H1 (cell line): ENCODE data around the gene PARD3. TPM values are rescaled to one million over a fixed set of nuclear protein-coding genes. Genes with fewer than 3 reads are reported as not detected.

Experiments used
- CTCF ChIA-PET: fragments of 300-600 bp; sonication (Branson Sonifier 250); formaldehyde crosslinking; loops from one replicate; lab custom pipeline; 2021; ENCODE audit not compliant: partially characterized antibody; lab: Charles Lee
- POLR2A ChIA-PET: fragments of 300-600 bp; sonication (Branson Sonifier 250); formaldehyde crosslinking; loops from one replicate; lab custom pipeline; 2021; ENCODE audit warnings: inconsistent platforms; ENCODE audit not compliant: partially characterized antibody; lab: Charles Lee
- DNase-seq, 2 experiments: peaks; one replicate each; pipeline versions ENCODE4 v3.0.0 to v3.0.0-alpha.2; 2010 to 2022; ENCODE audit warnings: low spot score in 2 of 2, low read depth in 1 of 2, mixed read lengths in 1 of 2
- FAIRE-seq: peaks from 2 replicates; lab custom pipeline; 2011; peaks lifted over from hg19 to GRCh38; lab: Jason Lieb, UNC
- H2AFZ ChIP-seq: 2 replicates; pipeline ENCODE4 v1.8.1; 2012; ENCODE audit warnings: low read length, inconsistent platforms
- H2AK5ac ChIP-seq: 2 replicates; pipeline ENCODE4 v1.6.1; 2013; ENCODE audit warnings: low read depth, low read length
- H2BK120ac ChIP-seq: replicated peaks from 2 replicates; pipeline ENCODE3; 2013; ENCODE audit warnings: low read depth, low read length, inconsistent platforms
- H2BK12ac ChIP-seq: 2 replicates; pipeline ENCODE4 v1.6.1; 2013; ENCODE audit warnings: low read depth, low read length
- H2BK15ac ChIP-seq: 2 replicates; pipeline ENCODE4 v1.6.1; 2013; ENCODE audit warnings: low read length
- H2BK20ac ChIP-seq: 2 replicates; pipeline ENCODE4 v1.6.1; 2013; ENCODE audit warnings: low read length
- H2BK5ac ChIP-seq: 2 replicates; pipeline ENCODE4 v1.6.1; 2013; ENCODE audit warnings: low read depth, low read length
- H3K14ac ChIP-seq: 2 replicates; pipeline ENCODE4 v1.6.1; 2013; ENCODE audit warnings: inconsistent platforms; ENCODE audit not compliant: insufficient read length
- H3K18ac ChIP-seq: 2 replicates; pipeline ENCODE4 v1.6.1; 2013; ENCODE audit warnings: low read length; ENCODE audit errors: extremely low read depth
- H3K23ac ChIP-seq: 2 replicates; pipeline ENCODE4 v1.6.1; 2013; ENCODE audit warnings: inconsistent platforms; ENCODE audit not compliant: insufficient read length
- H3K23me2 ChIP-seq: 2 replicates; pipeline ENCODE4 v1.6.1; 2013; ENCODE audit warnings: low read depth, low read length
- H3K27ac ChIP-seq: 2 replicates; pipeline ENCODE4 v1.6.1; 2011; ENCODE audit warnings: low read depth, low read length, inconsistent platforms
- H3K27me3 ChIP-seq, 4 experiments: replicated peaks in 1 of 4; 1 replicate in 1 of 4; 2 replicates in 3 of 4; pipeline versions ENCODE4 v1.6.1 to v1.8.1; 2011 to 2013; ENCODE audit warnings: low read length in 3 of 4, mild to moderate bottlenecking in 3 of 4, inconsistent platforms in 2 of 4, mixed read lengths in 2 of 4, moderate library complexity in 1 of 4; ENCODE audit not compliant: control insufficient read depth in 3 of 4, insufficient read depth in 3 of 4; ENCODE audit errors: extremely low read depth in 1 of 4
- H3K36me3 ChIP-seq, 4 experiments: 2 replicates each; pipeline versions ENCODE4 v1.6.1 to v1.8.1; 2011 to 2013; ENCODE audit warnings: mild to moderate bottlenecking in 4 of 4, low read length in 3 of 4, moderate library complexity in 2 of 4, control low read depth in 1 of 4, inconsistent platforms in 1 of 4; ENCODE audit not compliant: insufficient read depth in 4 of 4, control insufficient read depth in 2 of 4
- H3K4ac ChIP-seq: replicated peaks from 2 replicates; pipeline ENCODE3; 2013; ENCODE audit warnings: low read length, low read depth, mixed read lengths, inconsistent platforms; ENCODE audit not compliant: insufficient read length
- H3K4me1 ChIP-seq, 4 experiments: replicated peaks in 1 of 4; 1 replicate in 1 of 4; 2 replicates in 3 of 4; pipeline versions ENCODE4 v1.6.1 to v1.8.1; 2011 to 2013; ENCODE audit warnings: low read length in 3 of 4, inconsistent platforms in 2 of 4, mixed read lengths in 1 of 4; ENCODE audit not compliant: insufficient read depth in 4 of 4, control insufficient read depth in 3 of 4
- H3K4me2 ChIP-seq, 2 experiments: 2 replicates each; pipeline versions ENCODE4 v1.6.1 to v1.8.1; 2011 to 2013; ENCODE audit warnings: low read depth in 2 of 2, low read length in 2 of 2, control low read depth in 1 of 2, inconsistent platforms in 1 of 2, mild to moderate bottlenecking in 1 of 2; ENCODE audit not compliant: insufficient read depth in 1 of 2
- H3K4me3 ChIP-seq, 4 experiments: fragments of 200-600, 300-600 bp in 1 of 4; sonication (generic), shearing (Covaris generic), sonication (Bioruptor Twin) in 1 of 4; 2 replicates each; pipeline versions ENCODE4 v1.5.1 to v1.8.1; 2011 to 2016; ENCODE audit warnings: low read length in 4 of 4, low read depth in 3 of 4, control low read depth in 2 of 4, inconsistent platforms in 2 of 4, mild to moderate bottlenecking in 2 of 4, mixed read lengths in 1 of 4, moderate library complexity in 1 of 4; ENCODE audit not compliant: insufficient read depth in 2 of 4; ENCODE audit errors: extremely low read depth in 1 of 4
- H3K56ac ChIP-seq: replicated peaks from 2 replicates; pipeline ENCODE3; 2013; ENCODE audit warnings: low read depth, mild to moderate bottlenecking, mixed read lengths, low read length, inconsistent platforms; ENCODE audit not compliant: insufficient read length
- H3K79me1 ChIP-seq: 2 replicates; pipeline ENCODE4 v1.6.1; 2013; ENCODE audit warnings: low read depth, low read length, control low read depth
- H3K79me2 ChIP-seq, 2 experiments: 2 replicates each; pipeline versions ENCODE4 v1.6.1 to v1.8.1; 2012 to 2013; ENCODE audit warnings: low read length in 2 of 2, mild to moderate bottlenecking in 2 of 2, inconsistent platforms in 1 of 2; ENCODE audit not compliant: insufficient read depth in 2 of 2, control insufficient read depth in 1 of 2
- H3K9ac ChIP-seq, 4 experiments: replicated peaks in 1 of 4; 1 replicate in 1 of 4; 2 replicates in 3 of 4; pipeline versions ENCODE4 v1.6.1 to v1.8.1; 2011 to 2013; ENCODE audit warnings: low read depth in 3 of 4, low read length in 3 of 4, control low read depth in 2 of 4, mild to moderate bottlenecking in 2 of 4, moderate library complexity in 2 of 4, inconsistent platforms in 1 of 4; ENCODE audit errors: extremely low read depth in 1 of 4
- H3K9me3 ChIP-seq, 2 experiments: 2 replicates each; pipeline versions ENCODE4 v1.6.1 to v1.8.1; 2012 to 2013; ENCODE audit warnings: mild to moderate bottlenecking in 2 of 2, moderate library complexity in 2 of 2, control low read depth in 1 of 2, inconsistent platforms in 1 of 2, low read depth in 1 of 2, low read length in 1 of 2, mixed read lengths in 1 of 2; ENCODE audit not compliant: insufficient read depth in 2 of 2
- H4K20me1 ChIP-seq, 2 experiments: replicated peaks in 1 of 2; 2 replicates each; pipeline versions ENCODE3 to v1.8.1; 2011 to 2013; ENCODE audit warnings: inconsistent platforms in 2 of 2, low read length in 2 of 2, mild to moderate bottlenecking in 1 of 2; ENCODE audit not compliant: insufficient read depth in 2 of 2, control insufficient read depth in 1 of 2
- H4K5ac ChIP-seq: 2 replicates; pipeline ENCODE4 v1.6.1; 2013; ENCODE audit warnings: low read length, low read depth, mixed read lengths, inconsistent platforms; ENCODE audit not compliant: insufficient read length
- H4K8ac ChIP-seq: 2 replicates; pipeline ENCODE4 v1.8.0; 2013; ENCODE audit warnings: mild to moderate bottlenecking, moderate library complexity, low read length, inconsistent platforms; ENCODE audit not compliant: insufficient read depth; ENCODE audit errors: extremely low read depth
- H4K91ac ChIP-seq: replicated peaks from 2 replicates; pipeline ENCODE3; 2013; ENCODE audit warnings: low read length, mixed read lengths, inconsistent platforms; ENCODE audit not compliant: insufficient read length
- CTBP2 ChIP-seq: IDR thresholded peaks from 2 replicates; pipeline ENCODE4 v1.7.0; 2011; ENCODE audit warnings: borderline replicate concordance, mild to moderate bottlenecking, moderate library complexity, mixed read lengths, low read length; ENCODE audit not compliant: insufficient read depth, insufficient read length
- EZH2 ChIP-seq: fragments of 200-600 bp; sonication (generic); IDR thresholded peaks from 2 replicates; pipeline ENCODE4 v1.7.1; 2012; ENCODE audit warnings: low read depth, mild to moderate bottlenecking, moderate library complexity, low read length, inconsistent platforms; ENCODE audit not compliant: severe bottlenecking
- JUN ChIP-seq: IDR thresholded peaks from 2 replicates; pipeline ENCODE4 v1.6.1; 2011; ENCODE audit warnings: low read depth, mild to moderate bottlenecking, improper control_type of control experiment, low read length
- KDM1A ChIP-seq: fragments of 200-600, 300-600 bp; sonication (generic); IDR thresholded peaks from 2 replicates; pipeline ENCODE4 v1.7.1; 2016; ENCODE audit warnings: mild to moderate bottlenecking, low read length, borderline replicate concordance
- MAFK ChIP-seq: IDR thresholded peaks from 2 replicates; pipeline ENCODE4 v1.6.1; 2012; ENCODE audit warnings: low read depth, mild to moderate bottlenecking, improper control_type of control experiment, low read length
- POU5F1 ChIP-seq: IDR thresholded peaks from 2 replicates; pipeline ENCODE4 v1.6.1; 2011; ENCODE audit warnings: low read depth, mild to moderate bottlenecking, low read length, moderate library complexity
- SIN3A ChIP-seq, 2 experiments: IDR thresholded peaks in 1 of 2; conservative IDR thresholded peaks in 1 of 2; 2 replicates each; pipeline ENCODE4 v1.6.1; 2011 to 2012; ENCODE audit warnings: low read length in 2 of 2, improper control_type of control experiment in 1 of 2, low read depth in 1 of 2, mild to moderate bottlenecking in 1 of 2
- TBP ChIP-seq: IDR thresholded peaks from 2 replicates; pipeline ENCODE4 v1.6.1; 2011; ENCODE audit warnings: low read depth, low read length, improper control_type of control experiment
- WGBS, 2 experiments: shearing (Covaris generic) in 1 of 2; methylation state at CpG; one replicate each; pipeline versions ENCODE4 v1.1.6 to v1.1.7; 2013 to 2015; ENCODE audit warnings: low lambda C conversion rate in 2 of 2, mixed read lengths in 2 of 2, inconsistent platforms in 1 of 2, low coverage in 1 of 2, missing lambda C conversion rate in 1 of 2; ENCODE audit not compliant: insufficient replicate concordance in 2 of 2, insufficient coverage in 1 of 2, insufficient read length in 1 of 2; ENCODE audit errors: extremely low coverage in 1 of 2, missing lambda C conversion rate in 1 of 2; 5-methylcytosine and 5-hydroxymethylcytosine counted together
- polyA plus RNA-seq, 7 experiments: library from polyadenylated mRNA; depleted of rRNA in 3 of 7; stranded (reverse) in 5 of 7; unstranded in 2 of 7; fragments of >200 nt in 5 of 7; fragments of 200-250 nt in 2 of 7; gene quantifications; 1 replicate in 5 of 7; 2 replicates in 1 of 7; 4 replicates in 1 of 7; pipeline versions ENCODE4 v1.2.1 to v1.2.3, GENCODE V29; 2011 to 2013; ENCODE audit warnings: missing spikeins in 2 of 7, mixed read lengths in 2 of 7
- total RNA-seq: library from RNA; stranded (reverse); fragmentation: NEBNext Ultra II Directional; extraction: Animal tissue kit (Norgen Biotek cat#: 25700); gene quantifications from 2 replicates; pipeline ENCODE4 v1.2.1, GENCODE V29; 2021
- TF ChIP-seq, protein P1 (sequence below), 3 experiments: IDR thresholded peaks; 1 replicate in 2 of 3; 2 replicates in 1 of 3; pipeline versions ENCODE4 v1.5.1 to v1.6.1; 2011; ENCODE audit warnings: low read length in 3 of 3, mild to moderate bottlenecking in 3 of 3, inconsistent platforms in 2 of 3, low read depth in 1 of 3, moderate library complexity in 1 of 3; ENCODE audit not compliant: insufficient read depth in 1 of 3; ENCODE audit errors: control extremely low read depth in 1 of 3

PARD3 gene
- total and polyA plus RNA-seq, 2 of the 8 experiments (the other 6 are each of a cell fraction or from before 2014, with no cell fraction given) = 19.7 to 49.1 TPM

DNA sequence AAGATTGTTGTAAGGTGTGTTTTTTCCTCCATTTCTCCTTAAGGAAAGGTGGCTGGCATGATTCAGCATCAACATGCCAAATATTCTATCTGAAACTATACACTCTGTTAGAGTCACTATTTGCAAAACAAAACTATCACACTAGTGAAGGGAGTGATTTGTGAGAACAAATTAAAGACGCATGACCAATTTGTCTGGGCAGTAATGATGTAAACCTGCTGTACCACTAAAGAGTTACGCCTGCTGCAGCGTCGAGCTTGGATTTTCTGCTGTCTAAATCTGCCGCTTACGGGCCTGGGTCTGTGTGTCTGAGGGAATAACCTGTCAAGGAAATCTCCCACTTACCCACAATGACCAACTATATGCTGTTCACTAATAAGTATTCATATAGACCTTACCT is 648.3 kb downstream of the PARD3 start:
- no peaks in the 10 kb centered on the region for H3K9me3 ChIP-seq
- no peaks in the 10 kb centered on the region for H4K20me1 ChIP-seq
- H3K4me1 ChIP-seq = peaks cover 0 to 4% (median 1%) of the 10 kb centered on the region in 4 experiments; a peak in 4 of 7 replicates
- no peak overlapping the region for H3K4me3 ChIP-seq
- no peak overlapping the region for H4K5ac ChIP-seq
- no peak overlapping the region for H2BK120ac ChIP-seq
- H3K27me3 ChIP-seq = no peaks in the 10 kb centered on the region
- no peak overlapping the region for H3K4ac ChIP-seq
- no peak overlapping the region for H4K91ac ChIP-seq
- H3K27ac ChIP-seq = no peak overlapping the region
- no peak overlapping the region for H2AK5ac ChIP-seq
- H3K36me3 ChIP-seq = no peaks in the 10 kb centered on the region
- H3K79me1 ChIP-seq = no peaks in the 10 kb centered on the region
- TF ChIP-seq POU5F1 (no peak), SIN3A (conservative IDR thresholded peaks at IDR 0.05 in 1 of 2, IDR thresholded peaks at IDR 0.05 in 1 of 2; ENCODE audit: low read depth in 1 of 2, low read length in 2 of 2) (no peak), MAFK (no peak), TBP (no peak), JUN (no peak), CTBP2 (no peak), EZH2 (no peak), KDM1A (no peak)
- TF ChIP-seq, protein P1, sequence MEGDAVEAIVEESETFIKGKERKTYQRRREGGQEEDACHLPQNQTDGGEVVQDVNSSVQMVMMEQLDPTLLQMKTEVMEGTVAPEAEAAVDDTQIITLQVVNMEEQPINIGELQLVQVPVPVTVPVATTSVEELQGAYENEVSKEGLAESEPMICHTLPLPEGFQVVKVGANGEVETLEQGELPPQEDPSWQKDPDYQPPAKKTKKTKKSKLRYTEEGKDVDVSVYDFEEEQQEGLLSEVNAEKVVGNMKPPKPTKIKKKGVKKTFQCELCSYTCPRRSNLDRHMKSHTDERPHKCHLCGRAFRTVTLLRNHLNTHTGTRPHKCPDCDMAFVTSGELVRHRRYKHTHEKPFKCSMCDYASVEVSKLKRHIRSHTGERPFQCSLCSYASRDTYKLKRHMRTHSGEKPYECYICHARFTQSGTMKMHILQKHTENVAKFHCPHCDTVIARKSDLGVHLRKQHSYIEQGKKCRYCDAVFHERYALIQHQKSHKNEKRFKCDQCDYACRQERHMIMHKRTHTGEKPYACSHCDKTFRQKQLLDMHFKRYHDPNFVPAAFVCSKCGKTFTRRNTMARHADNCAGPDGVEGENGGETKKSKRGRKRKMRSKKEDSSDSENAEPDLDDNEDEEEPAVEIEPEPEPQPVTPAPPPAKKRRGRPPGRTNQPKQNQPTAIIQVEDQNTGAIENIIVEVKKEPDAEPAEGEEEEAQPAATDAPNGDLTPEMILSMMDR (IDR thresholded peaks at IDR 0.05; ENCODE audit: control extremely low read depth in 1 of 3, insufficient read depth in 1 of 3, low read depth in 1 of 3, low read length in 3 of 3) = no peak
- WGBS, 2 experiments = 96% methylated on average over 6 of the region's 6 CpGs; no CpG with 5 or more reads in 1 of the 2 experiments
- H2AFZ ChIP-seq = no peak overlapping the region
- FAIRE-seq (no peak), DNase-seq (no peak)
- no peak overlapping the region for H2BK5ac ChIP-seq
- no peak overlapping the region for H3K23ac ChIP-seq
- H3K23me2 ChIP-seq = no peaks in the 10 kb centered on the region
- H2BK20ac ChIP-seq = no peak overlapping the region
- no peak overlapping the region for H2BK12ac ChIP-seq
- H3K14ac ChIP-seq = no peak overlapping the region
- H3K79me2 ChIP-seq = no peaks in the 10 kb centered on the region
- no peak overlapping the region for H3K4me2 ChIP-seq
- H3K18ac ChIP-seq = no peak overlapping the region
- no peak overlapping the region for H4K8ac ChIP-seq
- CTCF ChIA-PET = no interaction called here
- H3K56ac ChIP-seq = no peak overlapping the region
- no peak overlapping the region for H2BK15ac ChIP-seq
- H3K9ac ChIP-seq = no peak overlapping the region
- POLR2A ChIA-PET = no interaction called here
